ENCODE measurements around the gene HTT.

HTT gene

DNA sequence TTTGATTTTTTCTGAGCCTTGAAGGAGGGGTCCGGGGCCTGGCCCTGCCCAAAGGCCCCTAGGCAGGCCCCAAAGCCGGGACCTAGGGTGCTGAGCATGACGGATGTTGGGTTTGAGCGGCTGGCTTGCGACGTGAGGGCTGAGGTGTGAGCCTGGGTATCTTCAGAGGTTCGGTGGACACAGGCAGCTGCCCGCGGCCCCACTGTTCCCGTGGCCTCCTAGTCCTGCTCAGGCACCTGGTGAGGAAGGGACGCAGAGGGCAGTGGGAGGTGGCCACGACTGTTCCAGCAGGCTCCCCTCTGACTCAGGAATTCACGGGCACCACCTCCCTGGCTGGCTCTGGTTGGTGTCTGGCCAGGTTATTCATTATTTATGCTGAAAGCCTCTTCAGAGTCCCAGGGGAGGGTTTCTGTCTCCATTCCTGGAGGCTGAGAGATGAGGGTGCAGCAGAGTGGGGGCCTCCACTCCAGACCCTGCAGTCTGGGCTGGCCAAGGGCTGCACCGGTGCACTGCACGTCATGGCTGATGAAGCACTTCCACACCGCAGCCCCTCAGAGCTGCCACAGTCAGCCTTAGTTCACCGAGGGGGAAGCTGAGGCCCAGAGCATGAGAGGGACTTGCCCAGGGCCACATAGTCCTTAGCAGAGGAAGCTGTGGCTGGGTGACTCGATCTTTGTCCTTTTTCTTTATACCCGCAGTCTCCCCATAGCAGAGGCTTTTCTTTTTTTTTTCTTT lies 176.6 kb downstream of the HTT start:
- TF ChIP-seq, protein P1, sequence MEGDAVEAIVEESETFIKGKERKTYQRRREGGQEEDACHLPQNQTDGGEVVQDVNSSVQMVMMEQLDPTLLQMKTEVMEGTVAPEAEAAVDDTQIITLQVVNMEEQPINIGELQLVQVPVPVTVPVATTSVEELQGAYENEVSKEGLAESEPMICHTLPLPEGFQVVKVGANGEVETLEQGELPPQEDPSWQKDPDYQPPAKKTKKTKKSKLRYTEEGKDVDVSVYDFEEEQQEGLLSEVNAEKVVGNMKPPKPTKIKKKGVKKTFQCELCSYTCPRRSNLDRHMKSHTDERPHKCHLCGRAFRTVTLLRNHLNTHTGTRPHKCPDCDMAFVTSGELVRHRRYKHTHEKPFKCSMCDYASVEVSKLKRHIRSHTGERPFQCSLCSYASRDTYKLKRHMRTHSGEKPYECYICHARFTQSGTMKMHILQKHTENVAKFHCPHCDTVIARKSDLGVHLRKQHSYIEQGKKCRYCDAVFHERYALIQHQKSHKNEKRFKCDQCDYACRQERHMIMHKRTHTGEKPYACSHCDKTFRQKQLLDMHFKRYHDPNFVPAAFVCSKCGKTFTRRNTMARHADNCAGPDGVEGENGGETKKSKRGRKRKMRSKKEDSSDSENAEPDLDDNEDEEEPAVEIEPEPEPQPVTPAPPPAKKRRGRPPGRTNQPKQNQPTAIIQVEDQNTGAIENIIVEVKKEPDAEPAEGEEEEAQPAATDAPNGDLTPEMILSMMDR (IDR thresholded peaks at IDR 0.05), result no peak

DNA sequence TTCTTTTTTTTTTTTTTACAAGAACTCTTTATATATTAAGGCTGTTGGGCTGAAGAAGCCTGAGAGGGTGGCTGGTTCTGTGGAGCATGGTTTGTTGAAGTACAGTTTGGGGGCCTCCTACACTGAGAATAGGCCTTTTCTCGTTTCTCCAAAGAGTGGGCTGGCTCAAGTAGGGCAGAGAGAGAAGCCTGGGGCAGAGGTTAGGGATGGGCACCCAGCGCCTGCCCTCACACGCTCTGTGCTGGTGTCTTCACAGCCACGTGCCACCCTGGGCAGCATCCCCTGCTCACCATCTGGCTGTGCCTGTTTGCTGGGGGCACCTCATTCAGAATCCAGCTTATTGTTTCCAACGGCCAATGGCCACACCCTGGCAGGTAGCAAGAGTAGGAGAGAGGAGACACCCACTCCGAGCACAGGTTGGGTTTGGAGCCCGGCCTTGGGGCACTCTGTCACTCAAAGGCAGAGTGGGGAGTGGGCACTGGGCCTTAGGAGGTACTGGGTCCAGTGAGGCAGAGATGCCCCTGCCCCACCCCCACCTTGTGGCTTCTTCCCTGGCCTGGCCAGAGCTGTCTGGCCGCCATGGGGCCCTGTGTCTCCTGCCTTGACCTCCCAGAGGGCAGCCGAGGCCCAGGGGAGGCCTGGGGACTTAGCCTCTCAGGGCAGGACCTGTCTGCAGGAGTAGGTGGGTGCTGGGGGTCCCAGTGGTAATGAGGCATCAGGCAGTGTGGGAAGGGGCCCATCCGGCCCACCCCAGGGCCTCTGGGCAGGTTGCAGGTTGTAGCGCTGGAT lies 177.4 kb downstream of the HTT start:
- TF ChIP-seq, protein P1 (IDR thresholded peaks at IDR 0.05), result no peak

DNA sequence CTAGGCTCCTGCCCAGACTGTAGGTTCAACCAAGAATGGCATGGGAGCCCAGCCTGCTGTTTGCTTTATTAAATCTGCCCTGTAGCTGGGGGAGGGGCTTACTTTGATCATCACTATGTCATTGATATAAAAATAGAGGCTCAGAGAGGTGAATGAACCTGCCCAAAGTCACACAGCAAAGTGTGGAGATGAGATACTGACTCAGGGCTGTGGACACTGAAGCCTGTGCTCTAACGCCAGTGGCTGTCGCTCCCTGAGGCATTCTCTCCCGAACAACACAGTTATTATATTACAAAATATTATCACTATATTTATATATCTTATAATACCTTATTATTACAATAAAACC lies 178.0 kb downstream of the HTT start:
- TF ChIP-seq, protein P1 (IDR thresholded peaks at IDR 0.05), result no peak

DNA sequence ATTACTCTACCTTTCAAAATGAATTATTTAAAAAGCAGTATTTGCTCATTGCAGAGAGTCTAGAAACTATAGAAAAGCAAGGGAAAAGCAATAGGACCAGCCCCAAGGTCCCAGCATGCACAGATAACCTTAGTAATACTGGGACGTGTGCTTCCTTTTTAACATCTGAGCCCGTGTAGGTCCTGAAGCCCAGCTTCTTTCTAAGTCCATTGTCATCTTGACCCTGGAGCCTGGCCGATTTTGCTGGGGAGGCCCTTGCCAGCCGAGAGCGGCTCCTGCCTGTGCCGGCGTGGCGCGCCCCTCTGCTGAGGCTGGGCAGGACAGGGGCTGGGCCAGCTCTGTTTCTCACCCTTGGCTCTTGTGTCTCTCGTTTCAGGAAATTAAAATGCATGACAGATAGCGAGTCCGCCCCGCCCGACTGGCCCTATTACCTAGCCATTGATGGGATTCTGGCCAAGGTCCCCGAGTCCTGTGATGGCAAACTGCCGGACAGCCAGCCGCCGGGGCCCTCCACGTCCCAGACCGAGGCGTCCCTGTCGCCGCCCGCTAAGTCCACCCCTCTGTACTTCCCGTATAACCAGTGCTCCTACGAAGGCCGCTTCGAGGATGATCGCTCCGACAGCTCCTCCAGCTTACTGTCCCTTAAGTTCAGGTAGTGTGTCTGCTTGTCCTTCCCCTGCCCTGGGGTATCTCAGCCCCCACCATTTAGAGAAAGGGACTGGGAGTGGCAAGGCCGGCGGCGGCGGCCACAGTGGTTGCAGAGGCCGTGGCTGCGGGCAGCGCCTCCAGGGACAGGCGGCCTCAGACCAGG lies 178.6 kb downstream of the HTT start:
- TF ChIP-seq, protein P1 (IDR thresholded peaks at IDR 0.05), result no peak

DNA sequence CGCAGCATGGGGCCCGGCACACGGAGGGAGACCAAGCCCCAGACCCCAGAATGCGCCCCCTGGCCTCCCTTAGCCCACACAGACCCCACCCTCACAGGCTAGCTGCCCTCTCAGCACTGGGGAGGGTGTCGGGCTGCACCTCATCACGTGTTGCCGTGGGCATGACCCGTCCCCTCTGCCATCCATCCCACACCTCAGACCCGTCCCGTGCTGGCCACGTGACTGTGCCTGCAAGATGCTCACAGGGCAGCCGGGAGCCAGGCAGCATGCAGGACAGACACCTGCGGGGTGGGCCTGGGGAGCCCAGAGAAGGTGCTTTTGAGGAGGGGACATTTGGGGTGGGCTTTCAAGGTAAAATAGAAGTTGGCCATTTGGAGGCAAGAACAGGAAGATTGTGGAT lies 179.3 kb downstream of the HTT start:
- TF ChIP-seq, protein P1 (IDR thresholded peaks at IDR 0.05), result no peak

DNA sequence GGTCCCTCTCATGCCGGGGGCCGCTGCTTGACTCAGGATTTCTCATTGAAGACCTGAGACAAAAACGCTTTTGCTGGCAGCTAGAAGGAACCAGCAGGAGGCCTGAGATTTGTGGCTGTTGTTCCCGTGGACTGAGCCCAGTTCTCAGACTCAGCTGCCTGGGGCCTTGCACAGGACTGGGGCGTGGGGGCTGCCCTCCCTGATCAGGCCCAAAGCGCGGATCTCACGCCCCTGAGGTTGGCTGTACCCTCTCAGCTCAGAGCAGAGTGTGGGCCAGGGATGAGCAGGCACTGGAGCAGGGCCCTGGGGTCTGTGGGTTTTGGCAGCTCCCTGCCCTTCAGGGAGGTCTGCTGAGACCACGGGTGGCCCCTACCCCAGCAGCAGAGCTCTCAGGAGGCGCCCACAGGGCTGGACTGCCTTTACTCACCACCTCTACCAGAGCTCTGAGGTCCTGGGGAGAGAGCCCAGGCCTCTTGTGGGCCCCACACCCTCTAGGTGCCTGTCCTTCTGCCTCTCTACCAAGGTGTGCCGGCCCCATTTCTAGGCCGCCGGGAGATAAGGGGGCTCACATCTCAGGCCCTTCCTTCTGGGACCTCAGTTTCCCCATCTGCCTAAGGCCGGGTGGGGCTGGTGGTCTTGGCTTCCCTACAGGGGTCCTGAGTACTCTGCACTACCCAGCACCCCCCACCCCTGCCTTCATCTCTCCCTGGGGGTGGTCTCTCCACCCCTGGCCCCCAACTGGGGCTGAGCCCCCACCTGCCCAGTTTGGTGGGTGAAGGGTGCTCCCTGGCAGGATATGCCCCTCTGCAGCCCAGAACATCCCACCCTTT lies 180.0 kb downstream of the HTT start:
- TF ChIP-seq, protein P1 (IDR thresholded peaks at IDR 0.05), result no peak

Measured in LNCAP (cell line).